Mesenchymal stem cell (in vitro differentiated cells and primary cell): ENCODE measurements around the gene CD300A.

Experiments used
- DNase-seq: peaks from one replicate; pipeline ENCODE4 v3.0.0-alpha.2; 2013
- H2AFZ ChIP-seq: one replicate; pipeline ENCODE4 v1.6.1; 2013; ENCODE audit warnings: low read depth, mild to moderate bottlenecking, control low read depth, inconsistent platforms, low read length, moderate library complexity
- H2AK5ac ChIP-seq: 2 replicates; pipeline ENCODE4 v1.6.1; 2013; ENCODE audit warnings: low read length, moderate library complexity, mild to moderate bottlenecking, inconsistent platforms; ENCODE audit not compliant: severe bottlenecking
- H2BK120ac ChIP-seq: one replicate; pipeline ENCODE4 v1.6.1; 2013; ENCODE audit warnings: low read depth, mild to moderate bottlenecking, inconsistent platforms, low read length, moderate library complexity
- H2BK12ac ChIP-seq, 2 experiments: one replicate each; pipeline ENCODE4 v1.6.1; 2013; ENCODE audit warnings: inconsistent platforms in 2 of 2, low read length in 2 of 2, mild to moderate bottlenecking in 2 of 2, moderate library complexity in 2 of 2, control low read depth in 1 of 2
- H2BK15ac ChIP-seq: one replicate; pipeline ENCODE4 v1.6.1; 2013; ENCODE audit warnings: mild to moderate bottlenecking, low read depth, inconsistent platforms; ENCODE audit not compliant: poor library complexity, severe bottlenecking
- H2BK5ac ChIP-seq: 2 replicates; pipeline ENCODE4 v1.6.1; 2013; ENCODE audit warnings: low read depth, mild to moderate bottlenecking, low read length, control low read depth, inconsistent platforms; ENCODE audit not compliant: poor library complexity, severe bottlenecking
- H3K14ac ChIP-seq, 2 experiments: one replicate each; pipeline ENCODE4 v1.6.1; 2013; ENCODE audit warnings: inconsistent platforms in 2 of 2, low read length in 2 of 2, control low read depth in 1 of 2, mild to moderate bottlenecking in 1 of 2, moderate library complexity in 1 of 2
- H3K18ac ChIP-seq, 2 experiments: one replicate each; pipeline ENCODE4 v1.6.1; 2013; ENCODE audit warnings: inconsistent platforms in 2 of 2, low read length in 2 of 2, control low read depth in 1 of 2, low read depth in 1 of 2, mild to moderate bottlenecking in 1 of 2
- H3K23ac ChIP-seq, 2 experiments: one replicate each; pipeline ENCODE4 v1.6.1; 2013; ENCODE audit warnings: inconsistent platforms in 2 of 2, low read length in 2 of 2, mild to moderate bottlenecking in 2 of 2, moderate library complexity in 2 of 2, control low read depth in 1 of 2
- H3K27ac ChIP-seq: 2 replicates; pipeline ENCODE4 v1.5.1; 2013; ENCODE audit warnings: mild to moderate bottlenecking, moderate library complexity, low read length, control low read depth, inconsistent platforms; ENCODE audit not compliant: poor library complexity, severe bottlenecking
- H3K27me3 ChIP-seq, 2 experiments: 2 replicates each; pipeline versions ENCODE4 v1.6.1 to v1.7.0; 2013; ENCODE audit warnings: low read length in 2 of 2, mild to moderate bottlenecking in 2 of 2, moderate library complexity in 2 of 2, control low read depth in 1 of 2, inconsistent platforms in 1 of 2; ENCODE audit not compliant: control insufficient read depth in 1 of 2, insufficient read depth in 1 of 2
- H3K36me3 ChIP-seq, 2 experiments: 2 replicates each; pipeline versions ENCODE4 v1.6.1 to v1.7.0; 2013; ENCODE audit warnings: low read length in 2 of 2, control low read depth in 1 of 2, inconsistent platforms in 1 of 2, low read depth in 1 of 2, mild to moderate bottlenecking in 1 of 2; ENCODE audit not compliant: insufficient read depth in 2 of 2, control insufficient read depth in 1 of 2
- H3K4ac ChIP-seq, 2 experiments: one replicate each; pipeline ENCODE4 v1.6.1; 2013; ENCODE audit warnings: inconsistent platforms in 2 of 2, low read length in 2 of 2, mild to moderate bottlenecking in 2 of 2, moderate library complexity in 2 of 2, control low read depth in 1 of 2, low read depth in 1 of 2
- H3K4me1 ChIP-seq: 2 replicates; pipeline ENCODE4 v1.6.1; 2013; ENCODE audit warnings: low read depth, low read length, control low read depth; ENCODE audit not compliant: control insufficient read depth, insufficient read depth
- H3K4me2 ChIP-seq: 2 replicates; pipeline ENCODE4 v1.6.1; 2013; ENCODE audit warnings: low read length, mild to moderate bottlenecking, inconsistent platforms; ENCODE audit not compliant: poor library complexity, severe bottlenecking
- H3K4me3 ChIP-seq, 2 experiments: 2 replicates each; pipeline versions ENCODE4 v1.5.1 to v1.7.0; 2013; ENCODE audit warnings: low read length in 2 of 2, mild to moderate bottlenecking in 2 of 2, control low read depth in 1 of 2, low read depth in 1 of 2; ENCODE audit not compliant: insufficient read depth in 1 of 2
- H3K79me1 ChIP-seq: replicated peaks from 2 replicates; pipeline ENCODE4 v1.6.1; 2013; ENCODE audit warnings: mild to moderate bottlenecking, control low read depth, low read length, inconsistent platforms; ENCODE audit not compliant: poor library complexity, severe bottlenecking
- H3K9ac ChIP-seq: 2 replicates; pipeline ENCODE4 v1.7.0; 2013; ENCODE audit warnings: mild to moderate bottlenecking, low read length, moderate library complexity
- H3K9me3 ChIP-seq: 2 replicates; pipeline ENCODE4 v1.7.0; 2013; ENCODE audit warnings: mild to moderate bottlenecking, low read length; ENCODE audit not compliant: control insufficient read depth
- H4K8ac ChIP-seq: one replicate; pipeline ENCODE4 v1.6.1; 2013; ENCODE audit warnings: inconsistent platforms, mild to moderate bottlenecking, low read length, moderate library complexity
- H4K91ac ChIP-seq: one replicate; pipeline ENCODE4 v1.6.1; 2013; ENCODE audit warnings: mild to moderate bottlenecking, low read length, inconsistent platforms
- WGBS: methylation state at CpG from one replicate; pipeline ENCODE4 v1.1.7; 2013; ENCODE audit warnings: mixed read lengths; 5-methylcytosine and 5-hydroxymethylcytosine counted together

Gene CD300A

DNA sequence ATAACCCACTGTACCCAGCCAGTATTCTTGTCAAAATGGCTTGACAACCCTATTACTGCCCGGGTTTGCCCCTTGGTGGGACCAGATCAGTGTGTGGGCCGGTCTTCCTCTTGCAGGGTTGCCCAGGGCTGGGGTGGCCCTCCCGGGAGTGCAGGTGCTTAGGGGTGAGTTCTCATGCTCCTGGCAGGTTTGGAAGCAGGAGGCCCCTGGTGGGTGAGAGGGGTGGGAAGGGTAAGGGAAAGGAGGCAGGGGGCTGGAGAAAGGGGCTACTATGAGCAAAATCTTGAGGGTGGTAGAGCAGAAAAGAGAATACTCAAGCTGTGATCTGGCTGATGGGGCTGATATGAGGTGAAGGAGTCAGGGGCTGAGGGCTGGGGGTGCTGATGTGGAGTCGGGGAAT is 6.5 kb downstream of the CD300A start:
- Histone ChIP-seq H2AK5ac (no peak overlapping the region), H3K79me1 (no peaks in the 10 kb centered on the region), H3K36me3 (no peaks in the 10 kb centered on the region), H4K8ac (no peak overlapping the region), H3K9ac (no peak overlapping the region), H3K9me3 (peaks cover 10% of the 10 kb centered on the region), H3K27ac (no peak overlapping the region), H3K27me3 (peaks cover 8 to 48% of the 10 kb centered on the region in 2 experiments), H2AFZ (no peak overlapping the region), H3K18ac (no peak overlapping the region), H2BK12ac (no peak overlapping the region), H3K23ac (no peak overlapping the region), H2BK15ac (no peak overlapping the region), H3K4me3 (no peak overlapping the region), H3K4me2 (no peak overlapping the region), H4K91ac (no peak overlapping the region), H2BK5ac (no peak overlapping the region), H2BK120ac (no peak overlapping the region), H3K14ac (no peak overlapping the region), H3K4me1 (no peaks in the 10 kb centered on the region), H3K4ac (no peak overlapping the region)
- no peak for DNase-seq
- WGBS = 66% methylated on average over 4 of the region's 4 CpGs

DNA sequence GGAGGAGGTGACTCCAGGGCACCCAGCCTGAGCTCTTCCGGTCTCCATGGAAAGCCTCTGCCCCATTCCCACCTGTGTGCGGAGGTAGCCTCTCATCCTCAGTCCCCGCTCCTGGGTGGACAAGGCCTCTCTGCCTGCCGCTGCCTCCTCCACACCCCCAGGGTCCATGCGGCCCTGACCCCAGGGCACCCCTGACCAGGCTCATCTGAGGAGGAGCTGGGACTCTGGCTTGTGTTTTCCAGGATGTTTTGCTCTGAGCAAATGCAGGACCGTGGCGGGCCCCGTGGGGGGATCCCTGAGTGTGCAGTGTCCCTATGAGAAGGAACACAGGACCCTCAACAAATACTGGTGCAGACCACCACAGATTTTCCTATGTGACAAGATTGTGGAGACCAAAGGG is 6.9 kb downstream of the CD300A start:
- no peak overlapping the region for H3K9ac ChIP-seq
- H3K4me1 ChIP-seq = no peaks in the 10 kb centered on the region
- H3K27ac ChIP-seq = no peak overlapping the region
- peaks cover 11 to 52% of the 10 kb centered on the region in 2 experiments for H3K27me3 ChIP-seq
- H3K4ac ChIP-seq = no peak overlapping the region
- no peak overlapping the region for H3K4me3 ChIP-seq
- no peak overlapping the region for H2BK120ac ChIP-seq
- no peak overlapping the region for H3K4me2 ChIP-seq
- no peak overlapping the region for H4K8ac ChIP-seq
- no peak overlapping the region for H2BK12ac ChIP-seq
- H2AFZ ChIP-seq = no peak overlapping the region
- H3K79me1 ChIP-seq = no peaks in the 10 kb centered on the region
- no peak overlapping the region for H3K23ac ChIP-seq
- no peak overlapping the region for H2BK5ac ChIP-seq
- DNase-seq = no peak
- 87% methylated on average over 8 of the region's 8 CpGs for WGBS
- H2BK15ac ChIP-seq = no peak overlapping the region
- no peaks in the 10 kb centered on the region for H3K36me3 ChIP-seq
- peaks cover 10% of the 10 kb centered on the region for H3K9me3 ChIP-seq
- no peak overlapping the region for H3K14ac ChIP-seq
- H3K18ac ChIP-seq = no peak overlapping the region
- no peak overlapping the region for H4K91ac ChIP-seq
- no peak overlapping the region for H2AK5ac ChIP-seq

DNA sequence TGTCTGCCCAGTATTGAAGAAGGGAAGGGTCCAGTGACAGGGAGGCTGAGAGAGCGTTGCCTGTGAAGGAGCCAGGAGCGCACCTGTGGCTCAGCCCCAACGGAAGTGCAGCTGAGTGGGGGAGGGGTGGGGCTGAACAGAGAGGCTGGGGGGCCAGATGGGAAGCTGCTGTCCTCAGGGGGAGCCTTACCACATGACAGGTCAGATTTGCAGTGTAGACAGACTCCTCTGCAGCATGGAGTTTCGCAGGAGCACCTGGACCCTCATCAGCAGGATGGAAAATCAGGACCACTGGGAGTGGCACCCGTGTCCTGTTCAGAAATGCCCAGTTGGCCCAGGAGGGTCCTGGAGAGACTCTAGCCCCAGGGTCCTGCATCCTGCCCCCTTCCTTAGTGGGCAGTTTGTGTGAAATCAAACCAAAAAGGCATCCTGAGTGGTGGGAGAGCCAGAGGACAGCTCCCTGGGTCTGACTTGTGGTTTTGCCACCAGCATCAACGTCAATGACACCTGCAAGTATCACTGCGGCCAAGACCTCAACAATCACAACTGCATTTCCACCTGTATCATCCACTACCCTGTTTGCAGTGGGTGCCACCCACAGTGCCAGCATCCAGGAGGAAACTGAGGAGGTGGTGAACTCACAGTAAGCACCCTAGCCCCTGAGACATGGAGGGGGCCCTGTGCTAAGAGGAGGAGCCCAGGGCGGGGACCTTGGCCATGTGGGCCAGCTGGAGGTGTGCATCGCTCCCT is 7.8 kb downstream of the CD300A start:
- Histone ChIP-seq H3K79me1 (no peaks in the 10 kb centered on the region), H2AFZ (no peak overlapping the region), H3K36me3 (no peaks in the 10 kb centered on the region), H2BK5ac (no peak overlapping the region), H3K18ac (no peak overlapping the region), H3K9me3 (peaks cover 10% of the 10 kb centered on the region), H3K4me3 (no peak overlapping the region), H2AK5ac (no peak overlapping the region), H3K23ac (no peak overlapping the region), H3K4ac (no peak overlapping the region), H4K8ac (no peak overlapping the region), H3K4me2 (no peak overlapping the region), H2BK120ac (no peak overlapping the region), H2BK12ac (no peak overlapping the region), H4K91ac (no peak overlapping the region), H3K9ac (no peak overlapping the region), H3K27ac (no peak overlapping the region), H2BK15ac (no peak overlapping the region), H3K27me3 (peaks cover 17 to 61% of the 10 kb centered on the region in 2 experiments), H3K4me1 (no peaks in the 10 kb centered on the region), H3K14ac (no peak overlapping the region)
- no peak for DNase-seq
- 74% methylated on average over 9 of the region's 9 CpGs for WGBS

DNA sequence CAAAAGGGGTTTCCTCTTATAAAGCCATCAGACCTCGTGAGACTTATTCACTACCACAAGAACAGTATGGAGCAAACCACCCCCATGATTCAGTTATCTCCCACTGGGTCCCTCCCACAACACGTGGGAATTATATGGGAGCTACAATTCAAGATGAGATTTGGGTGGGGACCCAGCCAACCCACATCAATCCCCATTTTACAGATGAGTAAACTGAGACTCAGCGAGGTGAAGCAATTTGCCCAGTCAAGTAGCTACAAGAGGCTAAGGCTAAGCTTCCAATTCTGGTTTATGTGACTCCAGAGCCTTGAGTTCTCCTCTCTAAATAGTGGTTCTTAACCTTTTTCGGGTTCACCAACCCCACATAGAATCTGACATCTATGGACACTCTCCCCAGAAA is 8.8 kb downstream of the CD300A start:
- no peak overlapping the region for H2BK12ac ChIP-seq
- no peak overlapping the region for H2BK5ac ChIP-seq
- no peak overlapping the region for H2AFZ ChIP-seq
- peaks cover 16 to 58% of the 10 kb centered on the region in 2 experiments for H3K27me3 ChIP-seq
- H3K4me1 ChIP-seq = no peaks in the 10 kb centered on the region
- 76% methylated on average over 4 of the region's 4 CpGs for WGBS
- no peak overlapping the region for H3K9ac ChIP-seq
- no peak overlapping the region for H3K18ac ChIP-seq
- no peak overlapping the region for H3K23ac ChIP-seq
- no peaks in the 10 kb centered on the region for H3K79me1 ChIP-seq
- H3K27ac ChIP-seq = no peak overlapping the region
- no peaks in the 10 kb centered on the region for H3K36me3 ChIP-seq
- H3K4me3 ChIP-seq = no peak overlapping the region
- H3K9me3 ChIP-seq = peaks cover 10% of the 10 kb centered on the region
- H2BK15ac ChIP-seq = no peak overlapping the region
- H2BK120ac ChIP-seq = no peak overlapping the region
- no peak for DNase-seq
- H4K8ac ChIP-seq = no peak overlapping the region
- H2AK5ac ChIP-seq = no peak overlapping the region
- H3K4me2 ChIP-seq = no peak overlapping the region
- no peak overlapping the region for H3K14ac ChIP-seq
- H3K4ac ChIP-seq = no peak overlapping the region
- no peak overlapping the region for H4K91ac ChIP-seq
